Measurements from ENCODE around the gene MSRB1.
"Not testable (repeated sequence)": the region's sequence is repeated elsewhere in the genome, so short reads cannot be mapped to it uniquely, and the experiment has no call there.

Gene MSRB1

DNA sequence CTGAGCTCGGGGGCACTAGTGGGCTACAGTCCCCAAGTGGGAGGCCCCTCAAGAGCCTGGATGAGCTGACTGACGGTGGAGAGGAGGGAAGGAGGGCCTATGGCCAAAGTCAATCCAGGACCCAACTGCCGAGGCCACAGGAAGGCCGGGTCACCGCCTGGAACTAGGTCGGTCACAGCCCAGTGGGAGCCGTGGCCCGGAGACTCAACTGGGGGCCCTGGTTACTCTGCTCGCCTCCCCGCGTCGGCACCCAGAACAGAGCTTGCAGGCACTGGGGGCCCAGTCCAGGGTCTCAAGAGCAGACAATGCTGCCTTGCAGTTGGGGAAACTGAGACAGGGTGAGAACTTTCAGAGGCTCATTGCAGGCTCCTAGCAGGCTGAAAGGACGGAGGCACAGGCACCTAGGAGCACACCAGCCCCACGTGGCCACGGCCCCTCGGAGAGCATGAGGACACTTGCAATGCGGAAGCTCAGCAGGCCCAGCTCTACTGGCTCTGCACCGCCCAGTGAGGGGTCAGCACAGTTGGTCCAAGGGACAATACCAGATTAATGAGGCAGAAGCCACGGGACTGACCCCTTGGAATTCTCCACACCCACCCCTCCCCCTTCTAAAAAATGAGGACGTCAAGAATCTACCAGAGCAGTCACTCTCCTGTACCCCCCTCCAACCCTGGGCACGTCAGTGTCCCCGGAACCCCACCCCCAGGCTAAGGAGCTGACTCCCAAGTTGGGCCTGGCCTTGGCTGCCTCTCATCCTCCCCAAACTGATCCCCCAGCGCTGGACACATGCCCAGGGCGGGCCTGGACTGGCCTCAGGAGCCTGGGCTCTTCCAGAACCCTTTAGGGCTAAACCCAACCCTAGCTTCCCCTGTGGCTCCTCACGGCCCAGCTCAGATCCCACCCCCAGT is 27.0 kb downstream of the MSRB1 start:
- DNase-seq = no peak

DNA sequence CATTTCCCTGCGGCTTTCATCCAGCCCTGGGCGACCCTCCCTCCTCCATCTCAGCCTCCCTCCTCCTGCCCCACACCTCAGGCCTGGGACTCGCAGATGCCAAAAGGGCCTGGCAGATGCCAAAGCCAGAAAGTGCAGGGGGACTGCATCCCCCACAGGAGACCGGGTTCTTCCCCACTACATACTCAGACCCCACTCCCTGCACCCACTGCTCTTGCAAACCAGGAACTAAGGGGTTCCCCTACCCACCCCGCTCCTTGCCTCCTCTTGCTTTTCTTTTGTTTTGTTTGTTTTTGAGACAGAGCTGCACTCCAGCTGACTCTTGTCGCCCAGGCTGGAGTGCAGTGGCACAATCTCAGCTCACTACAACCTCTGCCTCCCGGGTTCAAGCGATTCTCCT is 28.0 kb downstream of the MSRB1 start:
- no peak for DNase-seq

- no peak for DNase-seq
Measured at GRCh38 chr16:1914084-1914608, 28.9 kb downstream of the MSRB1 start.

GRCh38 chr16:1913327-1914083 is 29.5 kb downstream of the MSRB1 start:
- peak; percentile 42 to 83 for DNase-seq

DNA sequence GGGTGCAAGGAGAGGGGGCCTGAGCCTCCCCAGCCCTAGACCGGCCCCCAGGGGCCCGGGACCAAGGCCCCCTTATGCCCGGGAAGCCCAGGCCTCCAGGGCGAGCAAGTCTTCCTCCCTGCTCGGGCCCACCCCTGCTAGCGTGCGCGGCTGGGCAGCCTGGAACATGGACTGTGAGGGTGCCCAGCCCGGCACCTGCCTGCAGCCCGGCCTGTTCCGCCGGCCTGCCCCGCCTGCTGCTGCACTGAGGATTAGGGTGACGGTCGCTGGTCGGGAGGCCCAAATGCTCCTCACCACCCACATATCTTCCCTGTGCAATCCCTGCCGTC is 30.8 kb downstream of the MSRB1 start:
- no peak for DNase-seq

- DNase-seq = no peak
Measured at GRCh38 chr16:1911467-1912214, 31.4 kb downstream of the MSRB1 start.

DNA sequence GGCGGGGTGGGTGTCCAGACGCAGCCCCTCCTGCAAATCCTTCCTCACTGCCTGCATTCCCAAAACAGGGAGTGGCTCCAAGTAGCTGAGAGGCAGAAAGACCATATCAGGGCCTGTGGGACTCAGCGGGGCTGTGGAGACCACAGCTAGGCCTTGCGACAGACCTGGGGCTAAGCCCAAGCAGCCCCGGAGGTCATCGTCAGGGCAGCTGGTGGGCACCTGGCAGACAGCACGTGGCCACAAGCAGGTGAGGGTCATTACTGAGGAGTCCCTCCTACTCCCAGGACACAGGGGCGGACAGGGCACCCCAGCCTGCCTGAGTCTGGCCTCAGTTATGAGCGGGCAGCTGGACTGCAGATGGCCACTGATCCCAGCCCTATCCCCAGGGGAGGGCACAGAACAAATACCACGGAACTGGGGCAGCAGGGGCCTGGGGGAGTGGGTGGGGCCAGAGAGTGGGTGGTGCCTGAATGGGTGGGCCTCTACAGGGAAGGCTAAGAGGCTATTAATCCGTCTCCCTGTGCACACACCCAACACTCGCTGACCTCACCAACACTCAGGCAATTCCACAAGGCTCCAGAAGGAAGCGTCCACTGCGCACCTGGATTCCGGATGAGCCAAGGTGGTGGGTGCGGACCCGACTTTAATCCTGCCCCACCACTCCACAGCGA is 33.3 kb downstream of the MSRB1 start:
- DNase-seq = peak; percentile 49 to 53

- no peak for DNase-seq
Measured at GRCh38 chr16:1908983-1909382, 34.0 kb downstream of the MSRB1 start.

- DNase-seq = no peak
Measured at GRCh38 chr16:1908184-1908583, 34.8 kb downstream of the MSRB1 start.

GRCh38 chr16:1907226-1907860 is 35.7 kb downstream of the MSRB1 start:
- DNase-seq = no peak

GRCh38 chr16:1906846-1907165 is 36.2 kb downstream of the MSRB1 start:
- no peak for DNase-seq

- DNase-seq = peak in 1 of 2 experiments; percentile 62
Measured at GRCh38 chr16:1906055-1906845, 36.7 kb downstream of the MSRB1 start.

DNA sequence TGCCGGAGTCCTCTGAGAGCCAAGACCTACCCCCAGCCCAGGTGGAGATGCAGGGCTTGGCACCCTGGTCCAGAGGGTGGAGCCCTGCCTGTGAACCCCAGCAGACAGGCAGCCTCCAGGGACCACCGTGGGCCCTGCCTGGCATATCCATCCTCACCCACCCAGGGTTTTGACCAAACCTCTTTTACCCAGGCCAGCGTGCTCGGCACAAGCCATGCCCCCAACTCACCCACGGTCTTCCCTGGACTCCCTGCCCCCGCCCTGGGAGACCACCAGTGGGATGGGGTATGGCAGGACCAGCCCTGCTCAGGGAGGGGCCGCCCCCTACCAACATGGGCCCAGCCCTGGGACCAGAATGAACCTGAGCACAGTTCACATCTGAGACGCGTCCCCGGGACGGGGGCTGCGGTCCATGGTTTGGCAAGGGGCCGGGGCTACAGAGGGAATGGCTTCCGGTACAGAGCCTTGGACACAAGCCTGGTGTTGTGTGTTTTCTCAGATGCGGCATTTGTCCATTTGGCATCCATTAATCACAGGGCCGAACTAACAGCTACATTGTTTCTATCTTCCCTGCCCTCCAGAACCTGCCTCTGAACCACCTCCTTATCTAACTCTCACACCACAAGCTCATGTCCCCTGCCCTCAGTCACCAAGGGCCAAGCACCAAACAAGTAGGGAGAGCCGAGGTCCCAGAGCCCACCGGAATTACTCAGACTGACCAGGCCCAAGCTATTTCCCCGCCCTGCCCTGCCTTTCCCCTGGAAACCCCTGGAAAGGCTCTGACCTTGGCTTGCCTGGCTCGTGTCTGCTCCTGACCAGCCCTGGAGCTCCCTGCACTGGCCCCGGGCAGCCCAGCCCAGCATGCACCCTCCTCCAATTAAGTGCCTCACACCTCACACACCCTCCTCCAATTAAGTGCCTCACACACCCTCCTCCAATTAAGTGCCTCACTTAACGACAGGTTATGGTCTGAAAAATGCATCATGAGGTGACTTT is 38.9 kb downstream of the MSRB1 start:
- no peak for DNase-seq

- DNase-seq = no peak
Measured at GRCh38 chr16:1903220-1903574, 39.8 kb downstream of the MSRB1 start.

DNA sequence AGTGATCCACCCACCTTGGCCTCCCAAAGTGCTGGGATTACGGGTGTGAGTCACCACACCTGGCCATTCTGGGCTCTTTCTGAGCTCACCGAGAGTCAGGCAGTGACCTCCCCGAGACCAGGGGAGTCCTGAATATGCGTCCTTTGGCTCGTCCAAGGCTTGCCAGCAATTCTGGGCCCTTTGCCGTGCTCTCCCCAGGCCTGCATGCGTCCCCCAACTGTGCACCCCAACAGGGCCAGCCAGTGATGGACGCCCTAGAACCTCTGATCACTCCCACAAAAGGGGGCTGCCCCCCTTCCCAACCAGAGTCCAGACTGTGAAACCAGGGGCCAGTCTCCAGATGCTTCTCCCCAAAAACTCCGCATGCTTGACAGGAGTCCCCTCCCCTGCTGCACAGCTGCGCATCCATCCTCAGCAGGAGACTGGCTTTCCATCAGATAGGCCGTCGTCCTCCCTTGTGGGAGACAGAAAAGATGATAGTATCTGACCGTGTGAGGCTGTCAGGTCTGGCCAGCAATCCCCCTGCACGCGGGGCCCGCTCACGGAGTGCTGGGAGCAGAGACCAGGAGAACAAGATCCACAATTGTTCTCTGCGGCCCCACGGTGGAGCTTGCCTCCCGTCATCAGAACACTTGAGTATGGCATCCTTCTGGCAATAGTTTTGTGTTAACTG is 40.3 kb downstream of the MSRB1 start:
- no peak for DNase-seq

DNA sequence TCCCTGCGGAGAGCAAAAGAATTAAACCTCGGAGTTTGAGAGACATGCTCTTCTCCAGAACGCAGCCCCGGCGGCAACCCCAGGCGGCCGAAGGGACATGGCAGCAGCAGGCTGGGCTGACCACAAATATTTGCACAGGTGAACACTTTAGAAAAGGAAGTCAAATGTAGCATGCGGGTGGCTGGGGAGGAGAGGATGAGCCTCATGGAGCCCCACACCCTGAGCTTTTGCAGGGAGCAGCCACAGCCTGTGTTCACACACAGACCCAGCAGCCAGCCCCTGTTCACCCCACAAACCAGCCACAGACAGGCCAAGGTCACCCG is 42.6 kb downstream of the MSRB1 start:
- peak; percentile 94 to 96 for DNase-seq

- peak; percentile 94 to 96 for DNase-seq
Measured at GRCh38 chr16:1899641-1900451, 43.2 kb downstream of the MSRB1 start.

- DNase-seq = not testable (repeated sequence)
Measured at GRCh38 chr16:1897692-1898091, 45.3 kb downstream of the MSRB1 start.

Measured in NCI-H187 (cell line).